Measurements from ENCODE around the gene ANKRD33B.

DNA sequence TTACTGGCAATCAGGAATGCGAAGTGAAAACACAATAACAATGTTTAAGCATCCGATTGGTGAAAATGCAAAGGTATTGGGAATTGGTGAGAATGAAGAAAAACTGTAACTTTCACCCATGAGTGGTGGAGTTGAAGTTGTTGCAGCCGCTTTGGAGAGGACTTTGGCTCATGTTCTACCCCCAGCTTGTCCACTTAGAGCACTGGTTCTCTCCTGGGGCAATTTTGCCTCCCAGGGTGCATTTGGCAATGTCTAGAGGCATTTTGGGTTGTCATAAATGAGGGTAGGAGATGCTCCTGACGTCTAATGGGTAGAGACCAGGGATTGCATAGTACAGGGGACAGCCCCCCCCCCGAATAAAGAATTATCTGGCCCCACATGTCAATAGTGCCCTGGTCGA, 46.2 kb downstream of the ANKRD33B start:
- TF ChIP-seq EZH2 (IDR thresholded peaks at IDR 0.05; ENCODE audit: low read length, unreplicated experiment), result no peak
- TF ChIP-seq CTCF (conservative IDR thresholded peaks at IDR 0.05; ENCODE audit: low read depth, low read length), result no peak
- no peak for TF ChIP-seq EZH2phosphoT487 (IDR thresholded peaks at IDR 0.05; ENCODE audit: borderline replicate concordance, low read length)

Measured in PC-3 (cell line).